Testis (tissue), 5 donors: ENCODE measurements around the gene CD200. TPM values are rescaled to one million over a fixed set of nuclear protein-coding genes. Genes with fewer than 3 reads are reported as not detected.

ENCODE experiments used
- DNase-seq: peaks from one replicate; pipeline ENCODE4 v3.0.0-alpha.2; 2019
- H3K27ac ChIP-seq, 2 donors: fragments of 200-600 bp; sonication (generic); one replicate each; pipeline ENCODE4 v1.5.1; 2019
- H3K27me3 ChIP-seq: fragments of 200-600 bp; sonication (generic); one replicate; pipeline ENCODE4 v1.5.1; 2019
- H3K36me3 ChIP-seq: fragments of 200-600 bp; sonication (generic); one replicate; pipeline ENCODE4 v1.5.1; 2017; ENCODE audit warnings: low read depth; ENCODE audit errors: missing control alignments
- H3K4me1 ChIP-seq: fragments of 200-600 bp; sonication (generic); one replicate; pipeline ENCODE4 v1.5.1; 2019
- H3K4me3 ChIP-seq, 2 donors: fragments of 200-600 bp; sonication (generic); one replicate each; pipeline ENCODE4 v1.5.1; 2017 to 2019
- H3K9me3 ChIP-seq: fragments of 200-600 bp; sonication (generic); one replicate; pipeline ENCODE4 v1.5.1; 2017
- POLR2A ChIP-seq: fragments of 450-650 bp; IDR thresholded peaks from one replicate; pipeline ENCODE4 v1.6.1; 2017; ENCODE audit warnings: antibody characterized with exemption, mild to moderate bottlenecking, moderate library complexity
- WGBS, 2 donors: methylation state at CpG; one replicate each; pipeline ENCODE4 v1.1.5; 2018; 5-methylcytosine and 5-hydroxymethylcytosine counted together
- intact Hi-C: fragments of 100-400 bp; cut with DNase I; formaldehyde crosslinking; loops from one replicate; pipeline ENCODE4 v1.15.1; 2023; ENCODE audit warnings: low total_unique reads
- long read RNA-seq, 2 donors: transcript quantifications; one replicate each; lab custom pipeline, GENCODE V29; 2026
- polyA plus RNA-seq: library from polyadenylated mRNA; stranded (reverse); fragments of 350-450 nt; fragmentation: Illumina TruSeq; extraction: RNeasy Lipid Tissue Mini Kit (QIAGEN cat#74804); gene quantifications from one replicate; pipeline ENCODE4 v1.2.3, GENCODE V29; 2014; ENCODE audit warnings: low read depth, low replicate concordance; ENCODE audit not compliant: insufficient read depth
- total RNA-seq, 2 donors: library from RNA; depleted of rRNA; stranded (reverse); fragments of >200 nt; gene quantifications; one replicate each; pipeline ENCODE4 v1.2.3, GENCODE V29; 2016
- TF ChIP-seq, protein P1 (sequence below), 3 experiments: fragments of 450-650 bp in 2 of 3; fragments of 200-600 bp in 1 of 3; sonication (generic) in 1 of 3; IDR thresholded peaks; one replicate each; pipeline ENCODE4 v1.5.1; 2016 to 2019; ENCODE audit warnings: antibody characterized with exemption in 3 of 3, mild to moderate bottlenecking in 2 of 3, moderate library complexity in 1 of 3

The CD200 gene, protein sequence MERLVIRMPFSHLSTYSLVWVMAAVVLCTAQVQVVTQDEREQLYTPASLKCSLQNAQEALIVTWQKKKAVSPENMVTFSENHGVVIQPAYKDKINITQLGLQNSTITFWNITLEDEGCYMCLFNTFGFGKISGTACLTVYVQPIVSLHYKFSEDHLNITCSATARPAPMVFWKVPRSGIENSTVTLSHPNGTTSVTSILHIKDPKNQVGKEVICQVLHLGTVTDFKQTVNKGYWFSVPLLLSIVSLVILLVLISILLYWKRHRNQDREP
- 1 to 10 TPM; 3.4 to 8.5 TPM for total RNA-seq
- 6.3 TPM for polyA plus RNA-seq
- long read RNA-seq, donor 1, partial matches to known transcripts, result 6 of 15 reads
- long read RNA-seq, donor 1, other reads (novel, unspliced or antisense), result 0 of 15 reads
- long read RNA-seq, donor 2, partial matches to known transcripts, result 0 of 6 reads
- long read RNA-seq, donor 2, other reads (novel, unspliced or antisense), result 0 of 6 reads

DNA sequence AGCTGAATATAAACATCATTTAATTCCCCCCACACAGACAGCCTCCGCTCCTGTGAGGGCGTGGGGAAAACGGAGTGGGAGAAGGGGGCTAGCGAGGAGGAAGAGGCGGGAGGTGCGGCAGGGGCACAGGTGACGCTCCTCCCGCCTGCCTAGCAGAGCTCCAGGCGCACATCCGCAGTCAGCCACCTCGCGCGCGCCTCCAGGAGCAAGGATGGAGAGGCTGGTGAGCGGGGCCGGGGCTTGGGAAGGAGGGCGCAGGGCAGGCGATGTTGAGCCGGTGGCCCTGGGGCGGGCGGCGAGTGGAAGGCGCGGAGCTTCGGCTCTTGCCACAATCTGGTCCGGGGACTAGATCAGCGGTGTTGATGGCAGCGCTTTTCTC lies at the start of gene CD200:
CD200 (plus strand) TSS at position 155 of the 379 bp plus-strand sequence; CDS start at position 212, 57 bp downstream.
- DNase-seq, result peak; percentile 69
- intact Hi-C loops, result no loop called here
- H3K27ac ChIP-seq, result peak within 1 kb of the TSS in 1 of 2 donors; percentile 15
- 1% methylated on average over 28 of the region's 28 CpGs for WGBS, 2 donors
- H3K27me3 ChIP-seq, result no peaks in the 10 kb centered on the region
- H3K4me3 ChIP-seq, result peak within 1 kb of the TSS; percentile 36 to 67
- no peaks in the 10 kb centered on the region for H3K9me3 ChIP-seq
- H3K36me3 ChIP-seq, result no peaks in the 10 kb centered on the region
- TF ChIP-seq, protein P1, sequence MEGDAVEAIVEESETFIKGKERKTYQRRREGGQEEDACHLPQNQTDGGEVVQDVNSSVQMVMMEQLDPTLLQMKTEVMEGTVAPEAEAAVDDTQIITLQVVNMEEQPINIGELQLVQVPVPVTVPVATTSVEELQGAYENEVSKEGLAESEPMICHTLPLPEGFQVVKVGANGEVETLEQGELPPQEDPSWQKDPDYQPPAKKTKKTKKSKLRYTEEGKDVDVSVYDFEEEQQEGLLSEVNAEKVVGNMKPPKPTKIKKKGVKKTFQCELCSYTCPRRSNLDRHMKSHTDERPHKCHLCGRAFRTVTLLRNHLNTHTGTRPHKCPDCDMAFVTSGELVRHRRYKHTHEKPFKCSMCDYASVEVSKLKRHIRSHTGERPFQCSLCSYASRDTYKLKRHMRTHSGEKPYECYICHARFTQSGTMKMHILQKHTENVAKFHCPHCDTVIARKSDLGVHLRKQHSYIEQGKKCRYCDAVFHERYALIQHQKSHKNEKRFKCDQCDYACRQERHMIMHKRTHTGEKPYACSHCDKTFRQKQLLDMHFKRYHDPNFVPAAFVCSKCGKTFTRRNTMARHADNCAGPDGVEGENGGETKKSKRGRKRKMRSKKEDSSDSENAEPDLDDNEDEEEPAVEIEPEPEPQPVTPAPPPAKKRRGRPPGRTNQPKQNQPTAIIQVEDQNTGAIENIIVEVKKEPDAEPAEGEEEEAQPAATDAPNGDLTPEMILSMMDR (IDR thresholded peaks at IDR 0.05), result no peak
- TF ChIP-seq POLR2A, result no peak
- no peaks in the 10 kb centered on the region for H3K4me1 ChIP-seq

- no peaks in the 10 kb centered on the region for H3K4me1 ChIP-seq
- no peak overlapping the region for H3K27ac ChIP-seq
- no peaks in the 10 kb centered on the region for H3K9me3 ChIP-seq
- TF ChIP-seq POLR2A, result no peak
- TF ChIP-seq, protein P1 (IDR thresholded peaks at IDR 0.05), result no peak
- intact Hi-C loops, result no loop called here
- H3K27me3 ChIP-seq, result no peaks in the 10 kb centered on the region
- H3K4me3 ChIP-seq, result no peak overlapping the region
- 93 to 98% methylated on average over 4 of the region's 4 CpGs for WGBS, 2 donors
- DNase-seq, result no peak
- H3K36me3 ChIP-seq, result no peaks in the 10 kb centered on the region
Observed at GRCh38 chr3:112289011-112289410, 43.9 kb upstream of the CD200 start.

DNA sequence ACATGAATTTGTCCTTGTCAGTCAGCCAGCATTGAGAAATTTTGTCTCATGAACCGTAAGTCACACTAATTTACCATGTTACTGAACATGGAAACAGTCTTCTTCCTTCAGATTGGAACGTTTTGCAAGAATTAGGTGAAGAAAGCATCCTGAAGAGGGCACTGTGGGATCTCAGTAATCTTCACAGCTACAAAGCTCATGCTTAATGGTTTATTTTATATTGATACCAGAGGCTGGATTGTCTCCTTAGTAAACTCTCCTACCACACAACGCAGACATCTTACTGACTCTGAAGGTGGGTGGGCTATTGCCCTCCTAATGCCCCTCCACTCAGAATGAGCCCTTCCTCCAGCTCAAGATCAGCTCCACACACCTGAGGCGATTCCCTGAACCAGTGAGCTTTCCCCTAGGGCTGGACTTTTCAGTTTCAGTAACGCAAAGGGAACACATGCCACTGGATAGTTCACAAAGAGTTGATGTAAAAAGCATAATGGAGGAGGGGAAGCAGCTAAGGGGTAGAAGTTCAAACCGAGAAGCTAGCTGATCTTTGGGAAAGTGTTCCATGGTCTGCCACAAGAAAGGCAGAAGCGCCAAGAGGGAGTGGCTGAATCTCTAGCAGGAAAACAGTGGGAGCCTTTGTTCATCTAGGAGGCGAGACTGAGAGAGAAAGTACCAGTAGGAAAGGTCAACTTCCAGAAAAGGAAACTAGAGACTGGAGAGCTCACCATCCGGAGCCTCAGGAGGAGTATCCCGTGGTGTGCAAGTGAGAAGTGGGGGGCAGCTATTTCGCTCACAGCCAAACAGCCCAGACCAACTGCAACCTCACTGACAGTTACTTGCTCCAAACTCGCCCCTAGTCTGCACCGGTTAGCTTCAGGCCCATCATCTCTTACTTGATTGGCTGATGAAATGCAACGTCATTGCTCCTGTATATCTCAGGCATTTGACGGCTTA lies 39.3 kb upstream of the CD200 start, which contains the start of gene SLC9C1:
SLC9C1 (minus strand) TSS at position 849 of the 954 bp plus-strand sequence. CDS start 7,425 bp downstream, outside the sequence.
- Histone ChIP-seq H3K27me3 (no peaks in the 10 kb centered on the region), H3K4me1 (no peaks in the 10 kb centered on the region), H3K9me3 (no peaks in the 10 kb centered on the region), H3K27ac (peak within 1 kb of the TSS; percentile 72 to 78), H3K4me3 (peak within 1 kb of the TSS; percentile 29 to 56), H3K36me3 (no peaks in the 10 kb centered on the region)
- intact Hi-C loops, result loop anchor here (10.0 kb wide), 1 partner anchor 241 kb away; no protein-coding TSS in a partner anchor
- WGBS, 2 donors, result 6 to 26% methylated on average over 15 of the region's 15 CpGs
- peak; percentile 74 for DNase-seq
- TF ChIP-seq, protein P1 (IDR thresholded peaks at IDR 0.05), result peak; percentile 45 to 67 (median 51)
- no peak for TF ChIP-seq POLR2A

DNA sequence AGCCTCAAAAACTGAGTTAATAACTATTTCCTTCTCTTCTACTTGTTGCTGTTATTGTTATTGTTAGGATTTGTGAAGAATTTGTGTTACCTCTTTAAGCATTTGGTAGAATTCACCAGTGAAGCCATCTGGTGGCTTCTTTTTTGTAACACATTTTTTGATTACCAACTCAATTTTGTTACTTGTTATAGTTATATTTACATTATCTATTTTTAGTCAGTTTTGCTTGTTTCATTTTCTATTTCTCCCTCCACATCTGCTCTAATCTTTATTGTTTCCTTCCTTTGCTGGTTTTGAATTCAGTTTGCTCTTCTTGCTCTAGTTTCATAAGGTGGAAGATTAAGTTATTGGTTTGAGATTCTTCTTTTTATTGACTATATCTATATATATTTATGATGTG lies 35.2 kb upstream of the CD200 start:
- no peak for DNase-seq
- H3K9me3 ChIP-seq, result no peaks in the 10 kb centered on the region
- no peaks in the 10 kb centered on the region for H3K27me3 ChIP-seq
- TF ChIP-seq, protein P1 (IDR thresholded peaks at IDR 0.05), result no peak
- TF ChIP-seq POLR2A, result no peak
- intact Hi-C loops, result loop anchor here (10.0 kb wide), 1 partner anchor 237 kb away; no protein-coding TSS in a partner anchor
- H3K4me3 ChIP-seq, result no peak overlapping the region
- no peaks in the 10 kb centered on the region for H3K36me3 ChIP-seq
- no peaks in the 10 kb centered on the region for H3K4me1 ChIP-seq
- no peak overlapping the region for H3K27ac ChIP-seq
